Measurements from ENCODE around the gene NOCT. TPM values are rescaled to one million over a fixed set of nuclear protein-coding genes. Genes with fewer than 3 reads are reported as not detected.

Gene NOCT
- total RNA-seq, 1 experiment from 2014 or later: 17.1 TPM

- TF ChIP-seq, protein P1, sequence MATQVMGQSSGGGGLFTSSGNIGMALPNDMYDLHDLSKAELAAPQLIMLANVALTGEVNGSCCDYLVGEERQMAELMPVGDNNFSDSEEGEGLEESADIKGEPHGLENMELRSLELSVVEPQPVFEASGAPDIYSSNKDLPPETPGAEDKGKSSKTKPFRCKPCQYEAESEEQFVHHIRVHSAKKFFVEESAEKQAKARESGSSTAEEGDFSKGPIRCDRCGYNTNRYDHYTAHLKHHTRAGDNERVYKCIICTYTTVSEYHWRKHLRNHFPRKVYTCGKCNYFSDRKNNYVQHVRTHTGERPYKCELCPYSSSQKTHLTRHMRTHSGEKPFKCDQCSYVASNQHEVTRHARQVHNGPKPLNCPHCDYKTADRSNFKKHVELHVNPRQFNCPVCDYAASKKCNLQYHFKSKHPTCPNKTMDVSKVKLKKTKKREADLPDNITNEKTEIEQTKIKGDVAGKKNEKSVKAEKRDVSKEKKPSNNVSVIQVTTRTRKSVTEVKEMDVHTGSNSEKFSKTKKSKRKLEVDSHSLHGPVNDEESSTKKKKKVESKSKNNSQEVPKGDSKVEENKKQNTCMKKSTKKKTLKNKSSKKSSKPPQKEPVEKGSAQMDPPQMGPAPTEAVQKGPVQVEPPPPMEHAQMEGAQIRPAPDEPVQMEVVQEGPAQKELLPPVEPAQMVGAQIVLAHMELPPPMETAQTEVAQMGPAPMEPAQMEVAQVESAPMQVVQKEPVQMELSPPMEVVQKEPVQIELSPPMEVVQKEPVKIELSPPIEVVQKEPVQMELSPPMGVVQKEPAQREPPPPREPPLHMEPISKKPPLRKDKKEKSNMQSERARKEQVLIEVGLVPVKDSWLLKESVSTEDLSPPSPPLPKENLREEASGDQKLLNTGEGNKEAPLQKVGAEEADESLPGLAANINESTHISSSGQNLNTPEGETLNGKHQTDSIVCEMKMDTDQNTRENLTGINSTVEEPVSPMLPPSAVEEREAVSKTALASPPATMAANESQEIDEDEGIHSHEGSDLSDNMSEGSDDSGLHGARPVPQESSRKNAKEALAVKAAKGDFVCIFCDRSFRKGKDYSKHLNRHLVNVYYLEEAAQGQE (IDR thresholded peaks at IDR 0.05; ENCODE audit: insufficient read depth in 1 of 2, low read depth in 2 of 2, low read length in 1 of 2): no peak
- TF ChIP-seq TCF7L2 (IDR thresholded peaks at IDR 0.05; ENCODE audit: low read depth, low read length): no peak
- no peak for TF ChIP-seq SIN3A (IDR thresholded peaks at IDR 0.05; ENCODE audit: borderline replicate concordance, insufficient read depth, low read depth, low read length)
- no peak for TF ChIP-seq POLR2AphosphoS5 (IDR thresholded peaks at IDR 0.05; ENCODE audit: low read depth, low read length)
- no peak for TF ChIP-seq CTCF (IDR thresholded peaks at IDR 0.05)
- Histone ChIP-seq H3K4me3 (ENCODE audit: low read depth in 2 of 2, low read length in 2 of 2) (no peak overlapping the region), H3K27me3 (ENCODE audit: control insufficient read depth, insufficient read depth, low read length) (no peaks in the 10 kb centered on the region), H3K9me3 (ENCODE audit: control insufficient read depth, insufficient read depth, low read depth, low read length) (no peaks in the 10 kb centered on the region), H3K4me1 (ENCODE audit: control insufficient read depth, insufficient read depth, low read length) (peaks cover 3% of the 10 kb centered on the region; the same call in 1 of the 2 replicates), H3K27ac (ENCODE audit: low read length) (no peak overlapping the region), H3K36me3 (ENCODE audit: control insufficient read depth, insufficient read depth, low read length) (no peaks in the 10 kb centered on the region)
- POLR2A ChIA-PET: no interaction called here
- BruUV-seq (replicated peaks): no TSS peak
- ATAC-seq: no peak
- intact Hi-C loops (cut with micrococcal nuclease; ENCODE audit: unreplicated experiment) (no loop called here), in situ Hi-C loops (cut with HindIII; ENCODE audit: low pct_unique_long_range_greater_than_20kb, low sequenced_read_pairs) (no loop called here)
- no peak for DNase-seq (ENCODE audit: low read depth, low spot score)
- CTCF ChIA-PET: no interaction called here
These were observed 30.9 kb upstream of the NOCT start for GRCh38 chr4:138984647-138985046.

- no peak overlapping the region for H3K4me3 ChIP-seq (ENCODE audit: low read depth in 2 of 2, low read length in 2 of 2)
- H3K36me3 ChIP-seq (ENCODE audit: control insufficient read depth, insufficient read depth, low read length): no peaks in the 10 kb centered on the region
- in situ Hi-C loops (cut with HindIII; ENCODE audit: low pct_unique_long_range_greater_than_20kb, low sequenced_read_pairs): no loop called here
- ChIA-PET CTCF (no interaction called here), POLR2A (no interaction called here)
- no peak overlapping the region for H3K27ac ChIP-seq (ENCODE audit: low read length)
- H3K4me1 ChIP-seq (ENCODE audit: control insufficient read depth, insufficient read depth, low read length): no peaks in the 10 kb centered on the region
- no peak for ATAC-seq
- TF ChIP-seq POLR2AphosphoS5 (IDR thresholded peaks at IDR 0.05; ENCODE audit: low read depth, low read length) (no peak), CTCF (IDR thresholded peaks at IDR 0.05) (no peak), TCF7L2 (IDR thresholded peaks at IDR 0.05; ENCODE audit: low read depth, low read length) (no peak), SIN3A (IDR thresholded peaks at IDR 0.05; ENCODE audit: borderline replicate concordance, insufficient read depth, low read depth, low read length) (no peak)
- TF ChIP-seq, protein P1 (IDR thresholded peaks at IDR 0.05; ENCODE audit: insufficient read depth in 1 of 2, low read depth in 2 of 2, low read length in 1 of 2): no peak
- no peaks in the 10 kb centered on the region for H3K9me3 ChIP-seq (ENCODE audit: control insufficient read depth, insufficient read depth, low read depth, low read length)
- DNase-seq (ENCODE audit: low read depth, low spot score): no peak
- BruUV-seq (replicated peaks): no TSS peak
- no peaks in the 10 kb centered on the region for H3K27me3 ChIP-seq (ENCODE audit: control insufficient read depth, insufficient read depth, low read length)
- intact Hi-C loops (cut with micrococcal nuclease; ENCODE audit: unreplicated experiment): no loop called here
These were observed 22.9 kb upstream of the NOCT start for GRCh38 chr4:138992676-138993075.

All from Panc1 (cell line).